ENCODE measurements around the gene CCDC124. TPM values are rescaled to one million over a fixed set of nuclear protein-coding genes. Genes with fewer than 3 reads are reported as not detected.
A peak's percentile ranks its signal among the peaks of the same experiment; 100 is the strongest.

Gene CCDC124
- total RNA-seq, 1 donor from 2014 or later = 77.4 TPM

GRCh38 chr19:17948931-17949930, 16.4 kb downstream of the CCDC124 start:
- no peak overlapping the region for H3K27ac Mint-ChIP-seq (ENCODE audit: unreplicated experiment)
- no peak for TF ChIP-seq CTCF (IDR thresholded peaks at IDR 0.05)
- peaks cover 40% of the 10 kb centered on the region for H3K27me3 Mint-ChIP-seq (ENCODE audit: low read depth)
- no peaks in the 10 kb centered on the region for H3K36me3 Mint-ChIP-seq (ENCODE audit: low read depth)
- H3K4me3 Mint-ChIP-seq (ENCODE audit: unreplicated experiment) = peak overlapping the region; percentile 33
- peaks cover 28% of the 10 kb centered on the region for H3K4me1 Mint-ChIP-seq (ENCODE audit: low read depth)
- no peaks in the 10 kb centered on the region for H3K9me3 Mint-ChIP-seq (ENCODE audit: low read depth)
- DNase-seq (ENCODE audit: low spot score) = no peak

GRCh38 chr19:17949956-17950309, 17.1 kb downstream of the CCDC124 start:
- Mint-ChIP-seq H3K27ac (ENCODE audit: unreplicated experiment) (no peak overlapping the region), H3K9me3 (ENCODE audit: low read depth) (no peaks in the 10 kb centered on the region), H3K27me3 (ENCODE audit: low read depth) (peaks cover 43% of the 10 kb centered on the region), H3K36me3 (ENCODE audit: low read depth) (no peaks in the 10 kb centered on the region), H3K4me1 (ENCODE audit: low read depth) (peaks cover 28% of the 10 kb centered on the region), H3K4me3 (ENCODE audit: unreplicated experiment) (peak overlapping the region; percentile 41)
- no peak for TF ChIP-seq CTCF (IDR thresholded peaks at IDR 0.05)
- no peak for DNase-seq (ENCODE audit: low spot score)

GRCh38 chr19:17950310-17951156, 17.7 kb downstream of the CCDC124 start:
- Mint-ChIP-seq H3K27me3 (ENCODE audit: low read depth) (peaks cover 43% of the 10 kb centered on the region), H3K27ac (ENCODE audit: unreplicated experiment) (no peak overlapping the region), H3K36me3 (ENCODE audit: low read depth) (no peaks in the 10 kb centered on the region), H3K4me1 (ENCODE audit: low read depth) (peaks cover 28% of the 10 kb centered on the region), H3K9me3 (ENCODE audit: low read depth) (no peaks in the 10 kb centered on the region), H3K4me3 (ENCODE audit: unreplicated experiment) (peak overlapping the region; percentile 41)
- DNase-seq (ENCODE audit: low spot score) = no peak
- no peak for TF ChIP-seq CTCF (IDR thresholded peaks at IDR 0.05)

- Mint-ChIP-seq H3K27me3 (ENCODE audit: low read depth) (peaks cover 43% of the 10 kb centered on the region), H3K4me3 (ENCODE audit: unreplicated experiment) (no peak overlapping the region), H3K9me3 (ENCODE audit: low read depth) (no peaks in the 10 kb centered on the region), H3K27ac (ENCODE audit: unreplicated experiment) (no peak overlapping the region), H3K4me1 (ENCODE audit: low read depth) (peaks cover 28% of the 10 kb centered on the region), H3K36me3 (ENCODE audit: low read depth) (no peaks in the 10 kb centered on the region)
- no peak for TF ChIP-seq CTCF (IDR thresholded peaks at IDR 0.05)
- DNase-seq (ENCODE audit: low spot score) = no peak
Measured at GRCh38 chr19:17951157-17951989, 18.6 kb downstream of the CCDC124 start.
